HCT116 (cell line): ENCODE results near the gene MIEF2.

Experiments used
- EZH2 ChIP-seq: fragments of 200-600 bp; sonication (generic); IDR thresholded peaks from 2 replicates; pipeline ENCODE4 v1.6.1; 2017; ENCODE audit warnings: antibody characterized with exemption, mixed run types
- YY1 ChIP-seq: IDR thresholded peaks from 2 replicates; pipeline ENCODE4 v1.6.1; 2011; ENCODE audit warnings: low read length, low read depth, moderate library complexity, mild to moderate bottlenecking; ENCODE audit not compliant: insufficient replicate concordance; ENCODE audit errors: extremely low read depth
- TF ChIP-seq, protein P1 (sequence below), 3 experiments: fragments of 200-600 bp in 1 of 3; sonication (generic) in 1 of 3; IDR thresholded peaks in 2 of 3; conservative IDR thresholded peaks in 1 of 3; 2 replicates each; pipeline ENCODE4 v1.5.1; 2012 to 2017; ENCODE audit warnings: low read depth in 2 of 3, low read length in 2 of 3, antibody characterized with exemption in 1 of 3, borderline replicate concordance in 1 of 3, control low read depth in 1 of 3, mild to moderate bottlenecking in 1 of 3, mixed read lengths in 1 of 3, mixed run types in 1 of 3, moderate library complexity in 1 of 3; ENCODE audit not compliant: insufficient read depth in 1 of 3

DNA sequence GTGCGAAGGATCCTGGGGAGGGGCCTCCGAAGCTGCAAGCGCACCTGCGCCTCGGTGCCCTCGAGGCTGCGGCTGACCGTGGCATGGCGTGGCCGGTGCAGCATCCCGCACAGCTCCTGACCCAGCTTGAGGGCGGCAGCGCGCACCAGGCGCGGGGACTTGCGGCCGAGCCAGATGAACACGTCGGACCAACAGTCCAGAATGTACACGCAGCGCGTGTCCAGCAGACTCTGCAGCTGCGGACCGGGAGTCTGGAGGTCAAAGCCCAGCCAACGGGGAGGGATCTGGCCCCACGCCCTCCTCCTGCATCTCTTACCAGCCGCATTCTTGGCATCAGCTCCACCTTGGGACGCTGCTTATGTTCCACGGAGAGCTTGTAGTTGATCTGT lies 12.9 kb upstream of the MIEF2 start:
- no peak for TF ChIP-seq EZH2
- TF ChIP-seq, protein P1, sequence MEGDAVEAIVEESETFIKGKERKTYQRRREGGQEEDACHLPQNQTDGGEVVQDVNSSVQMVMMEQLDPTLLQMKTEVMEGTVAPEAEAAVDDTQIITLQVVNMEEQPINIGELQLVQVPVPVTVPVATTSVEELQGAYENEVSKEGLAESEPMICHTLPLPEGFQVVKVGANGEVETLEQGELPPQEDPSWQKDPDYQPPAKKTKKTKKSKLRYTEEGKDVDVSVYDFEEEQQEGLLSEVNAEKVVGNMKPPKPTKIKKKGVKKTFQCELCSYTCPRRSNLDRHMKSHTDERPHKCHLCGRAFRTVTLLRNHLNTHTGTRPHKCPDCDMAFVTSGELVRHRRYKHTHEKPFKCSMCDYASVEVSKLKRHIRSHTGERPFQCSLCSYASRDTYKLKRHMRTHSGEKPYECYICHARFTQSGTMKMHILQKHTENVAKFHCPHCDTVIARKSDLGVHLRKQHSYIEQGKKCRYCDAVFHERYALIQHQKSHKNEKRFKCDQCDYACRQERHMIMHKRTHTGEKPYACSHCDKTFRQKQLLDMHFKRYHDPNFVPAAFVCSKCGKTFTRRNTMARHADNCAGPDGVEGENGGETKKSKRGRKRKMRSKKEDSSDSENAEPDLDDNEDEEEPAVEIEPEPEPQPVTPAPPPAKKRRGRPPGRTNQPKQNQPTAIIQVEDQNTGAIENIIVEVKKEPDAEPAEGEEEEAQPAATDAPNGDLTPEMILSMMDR (IDR thresholded peaks at IDR 0.05 in 2 of 3, conservative IDR thresholded peaks at IDR 0.05 in 1 of 3; ENCODE audit: borderline replicate concordance in 1 of 3, insufficient read depth in 1 of 3, low read depth in 2 of 3, low read length in 2 of 3), result no peak
- TF ChIP-seq YY1, result no peak
